ENCODE measurements around the gene NAV3. TPM values are rescaled to one million over a fixed set of nuclear protein-coding genes. Genes with fewer than 3 reads are reported as not detected.

Gene NAV3
- polyA plus RNA-seq, 2 donors: 0.19 to 0.41 TPM

DNA sequence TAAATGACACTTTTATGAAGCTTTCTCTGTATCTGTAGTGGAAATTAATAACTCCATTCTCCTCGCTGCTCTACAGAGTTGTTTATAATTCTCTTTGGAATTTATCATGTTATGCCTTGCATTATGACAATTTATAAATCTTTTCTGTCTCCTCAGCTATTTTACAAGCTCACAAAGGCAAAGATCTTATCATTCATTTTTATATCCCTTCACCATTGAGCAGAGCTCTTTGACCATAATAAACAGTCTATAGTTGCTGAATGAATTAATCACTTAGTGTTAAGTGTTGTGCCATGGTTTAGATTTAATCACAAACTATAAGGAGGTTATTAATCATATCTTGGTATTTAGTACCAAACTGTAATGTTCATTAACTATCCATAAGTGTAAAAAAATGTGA is 126.4 kb downstream of the NAV3 start:
- no peaks in the 10 kb centered on the region for H3K36me3 ChIP-seq (ENCODE audit: control insufficient read depth in 2 of 2, insufficient read depth in 2 of 2, low read length in 1 of 2)
- no peak overlapping the region for H3K4me3 ChIP-seq (ENCODE audit: low read depth in 1 of 2, low read length in 2 of 2)
- H3K4me1 ChIP-seq (ENCODE audit: control insufficient read depth in 2 of 2, insufficient read depth in 2 of 2, low read length in 1 of 2): no peaks in the 10 kb centered on the region
- H3K27me3 ChIP-seq (ENCODE audit: control insufficient read depth in 1 of 2, insufficient read depth in 2 of 2, low read length in 2 of 2): no peaks in the 10 kb centered on the region
- WGBS, 2 donors: 42 to 53% methylated on average over 1 of the region's 1 CpG
- H3K9me3 ChIP-seq (ENCODE audit: control insufficient read depth in 2 of 2, insufficient read depth in 1 of 2, low read depth in 1 of 2, low read length in 1 of 2): no peaks in the 10 kb centered on the region
- H3K27ac ChIP-seq (ENCODE audit: low read depth in 2 of 2, low read length in 1 of 2): no peak overlapping the region

DNA sequence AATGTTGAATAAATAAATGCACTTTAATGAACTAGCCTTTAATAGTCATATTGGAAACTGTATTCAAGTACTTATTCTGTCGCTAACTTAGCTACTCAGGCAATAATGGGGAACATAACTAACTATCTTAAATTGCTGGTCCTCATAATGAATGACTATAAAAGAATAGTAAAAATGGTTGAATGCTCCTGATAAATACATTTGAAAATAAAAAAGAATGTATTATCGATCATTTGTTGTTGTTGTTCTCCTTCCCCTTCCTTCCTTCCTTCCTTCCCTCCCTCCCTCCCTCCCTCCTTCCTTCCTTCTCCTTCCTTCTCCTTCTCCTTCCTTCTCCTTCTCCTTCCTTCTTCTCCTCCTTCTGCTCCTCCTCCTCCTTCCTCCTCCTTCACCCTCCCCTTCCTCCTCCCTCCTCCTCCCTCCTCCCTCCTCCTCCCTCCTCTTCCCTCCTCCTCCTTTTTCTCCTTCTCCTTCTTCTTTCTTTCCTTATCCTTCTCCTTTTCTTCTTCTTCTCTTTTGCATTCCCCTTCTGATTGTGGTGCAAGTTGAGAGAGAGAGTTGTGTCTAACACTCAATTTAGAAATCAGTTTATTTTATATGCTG is 133.0 kb downstream of the NAV3 start:
- Histone ChIP-seq H3K4me1 (ENCODE audit: control insufficient read depth in 2 of 2, insufficient read depth in 2 of 2, low read length in 1 of 2) (no peaks in the 10 kb centered on the region), H3K27me3 (ENCODE audit: control insufficient read depth in 1 of 2, insufficient read depth in 2 of 2, low read length in 2 of 2) (no peaks in the 10 kb centered on the region), H3K27ac (ENCODE audit: low read depth in 2 of 2, low read length in 1 of 2) (no peak overlapping the region), H3K9me3 (ENCODE audit: control insufficient read depth in 2 of 2, insufficient read depth in 1 of 2, low read depth in 1 of 2, low read length in 1 of 2) (no peaks in the 10 kb centered on the region), H3K4me3 (ENCODE audit: low read depth in 1 of 2, low read length in 2 of 2) (no peak overlapping the region), H3K36me3 (ENCODE audit: control insufficient read depth in 2 of 2, insufficient read depth in 2 of 2, low read length in 1 of 2) (no peaks in the 10 kb centered on the region)
- 77 to 86% methylated on average over 2 of the region's 2 CpGs for WGBS, 2 donors

DNA sequence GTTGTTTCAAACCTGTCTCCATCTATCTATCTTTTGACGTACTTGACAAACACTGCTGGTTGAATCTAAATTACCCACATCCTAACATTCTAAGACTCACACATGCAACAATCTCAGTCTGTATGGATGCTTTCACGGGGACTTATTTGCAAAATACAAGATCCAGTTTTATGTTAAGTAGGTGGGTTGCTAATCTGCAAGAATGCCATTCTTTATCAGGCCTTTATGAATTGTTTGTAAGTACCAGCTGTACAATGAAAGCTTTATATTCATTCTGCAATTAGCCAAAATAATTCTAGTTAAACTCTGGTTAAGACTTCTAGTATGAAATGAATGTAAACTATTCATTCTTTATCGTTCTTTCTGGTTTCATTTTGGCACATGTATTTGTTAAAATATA is 135.1 kb downstream of the NAV3 start:
- Histone ChIP-seq H3K27me3 (ENCODE audit: control insufficient read depth in 1 of 2, insufficient read depth in 2 of 2, low read length in 2 of 2) (no peaks in the 10 kb centered on the region), H3K36me3 (ENCODE audit: control insufficient read depth in 2 of 2, insufficient read depth in 2 of 2, low read length in 1 of 2) (no peaks in the 10 kb centered on the region), H3K4me3 (ENCODE audit: low read depth in 1 of 2, low read length in 2 of 2) (no peak overlapping the region), H3K4me1 (ENCODE audit: control insufficient read depth in 2 of 2, insufficient read depth in 2 of 2, low read length in 1 of 2) (no peaks in the 10 kb centered on the region), H3K9me3 (ENCODE audit: control insufficient read depth in 2 of 2, insufficient read depth in 1 of 2, low read depth in 1 of 2, low read length in 1 of 2) (no peaks in the 10 kb centered on the region), H3K27ac (ENCODE audit: low read depth in 2 of 2, low read length in 1 of 2) (no peak overlapping the region)
- 41 to 44% methylated on average over 3 of the region's 3 CpGs for WGBS, 2 donors

DNA sequence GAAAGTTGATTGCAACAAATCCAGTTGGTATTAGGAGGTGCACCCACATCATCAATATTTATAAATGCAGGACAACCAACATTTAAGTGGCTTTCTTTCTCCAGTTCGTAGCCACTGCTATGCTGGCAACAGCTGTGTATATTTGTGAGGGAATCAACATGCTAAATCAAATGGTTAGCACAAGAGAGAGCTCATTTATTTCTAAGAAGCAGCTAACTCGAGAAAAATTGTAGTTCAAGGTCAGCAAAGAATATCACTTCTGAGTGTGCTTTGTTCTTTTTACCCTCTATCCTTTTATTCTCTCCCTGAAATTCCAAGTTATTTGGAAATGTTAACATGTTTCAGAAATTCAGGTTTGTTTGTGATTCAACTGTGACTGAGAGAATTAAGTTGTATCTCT is 137.3 kb downstream of the NAV3 start:
- no peak overlapping the region for H3K27ac ChIP-seq (ENCODE audit: low read depth in 2 of 2, low read length in 1 of 2)
- H3K36me3 ChIP-seq (ENCODE audit: control insufficient read depth in 2 of 2, insufficient read depth in 2 of 2, low read length in 1 of 2): no peaks in the 10 kb centered on the region
- H3K4me3 ChIP-seq (ENCODE audit: low read depth in 1 of 2, low read length in 2 of 2): no peak overlapping the region
- H3K9me3 ChIP-seq (ENCODE audit: control insufficient read depth in 2 of 2, insufficient read depth in 1 of 2, low read depth in 1 of 2, low read length in 1 of 2): no peaks in the 10 kb centered on the region
- WGBS, 2 donors: 40 to 46% methylated on average over 2 of the region's 2 CpGs
- no peaks in the 10 kb centered on the region for H3K4me1 ChIP-seq (ENCODE audit: control insufficient read depth in 2 of 2, insufficient read depth in 2 of 2, low read length in 1 of 2)
- no peaks in the 10 kb centered on the region for H3K27me3 ChIP-seq (ENCODE audit: control insufficient read depth in 1 of 2, insufficient read depth in 2 of 2, low read length in 2 of 2)

DNA sequence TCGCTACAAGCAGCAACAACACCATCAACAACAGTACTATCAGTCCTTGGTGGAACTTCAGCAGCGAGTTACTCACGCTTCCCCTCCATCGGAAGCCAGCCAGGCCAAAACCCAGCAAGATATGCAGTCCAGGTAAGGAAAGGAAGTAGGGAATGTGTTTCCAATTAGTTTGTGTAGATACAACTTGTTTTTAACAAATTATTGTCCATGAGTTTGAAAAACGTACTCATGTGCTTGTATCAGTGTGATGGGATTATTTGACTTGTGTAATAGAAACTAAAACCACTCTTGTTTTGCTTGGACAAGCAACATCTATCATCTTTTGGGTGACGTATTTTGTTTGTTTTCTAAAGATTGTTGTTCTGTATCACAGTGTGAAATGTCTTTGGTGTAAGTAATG is 137.9 kb downstream of the NAV3 start:
- H3K4me3 ChIP-seq (ENCODE audit: low read depth in 1 of 2, low read length in 2 of 2): no peak overlapping the region
- WGBS, 2 donors: 75 to 79% methylated on average over 6 of the region's 6 CpGs

DNA sequence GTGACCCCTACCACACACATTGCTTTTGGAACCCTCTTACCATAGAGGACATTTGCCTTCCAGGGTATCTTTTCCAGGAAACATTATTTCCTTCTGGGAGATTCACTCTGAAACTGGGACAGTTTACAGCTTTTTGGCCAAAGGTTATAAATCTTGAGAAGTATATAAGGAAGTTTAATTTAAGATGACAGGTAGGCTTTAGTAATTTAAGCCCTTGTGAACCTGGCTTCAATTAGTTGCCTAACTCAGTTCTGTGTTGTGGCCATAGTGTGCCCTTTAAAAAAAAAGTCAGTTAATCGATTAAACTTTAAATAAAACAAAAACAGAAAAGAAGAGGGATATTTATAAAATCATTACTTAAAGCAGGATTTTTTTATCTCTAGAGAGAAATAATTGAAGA is 142.9 kb downstream of the NAV3 start:
- H3K36me3 ChIP-seq (ENCODE audit: control insufficient read depth in 2 of 2, insufficient read depth in 2 of 2, low read length in 1 of 2): no peaks in the 10 kb centered on the region
- no peak overlapping the region for H3K27ac ChIP-seq (ENCODE audit: low read depth in 2 of 2, low read length in 1 of 2)
- WGBS, 2 donors: 67 to 70% methylated on average over 1 of the region's 1 CpG
- H3K4me1 ChIP-seq (ENCODE audit: control insufficient read depth in 2 of 2, insufficient read depth in 2 of 2, low read length in 1 of 2): no peaks in the 10 kb centered on the region
- H3K4me3 ChIP-seq (ENCODE audit: low read depth in 1 of 2, low read length in 2 of 2): no peak overlapping the region
- no peaks in the 10 kb centered on the region for H3K9me3 ChIP-seq (ENCODE audit: control insufficient read depth in 2 of 2, insufficient read depth in 1 of 2, low read depth in 1 of 2, low read length in 1 of 2)
- no peaks in the 10 kb centered on the region for H3K27me3 ChIP-seq (ENCODE audit: control insufficient read depth in 1 of 2, insufficient read depth in 2 of 2, low read length in 2 of 2)

More for the DNA sequence above, 137.9 kb downstream of the NAV3 start:
- Histone ChIP-seq H3K4me1 (ENCODE audit: control insufficient read depth in 2 of 2, insufficient read depth in 2 of 2, low read length in 1 of 2) (no peaks in the 10 kb centered on the region), H3K27me3 (ENCODE audit: control insufficient read depth in 1 of 2, insufficient read depth in 2 of 2, low read length in 2 of 2) (no peaks in the 10 kb centered on the region), H3K27ac (ENCODE audit: low read depth in 2 of 2, low read length in 1 of 2) (no peak overlapping the region), H3K36me3 (ENCODE audit: control insufficient read depth in 2 of 2, insufficient read depth in 2 of 2, low read length in 1 of 2) (no peaks in the 10 kb centered on the region), H3K9me3 (ENCODE audit: control insufficient read depth in 2 of 2, insufficient read depth in 1 of 2, low read depth in 1 of 2, low read length in 1 of 2) (no peaks in the 10 kb centered on the region)

DNA sequence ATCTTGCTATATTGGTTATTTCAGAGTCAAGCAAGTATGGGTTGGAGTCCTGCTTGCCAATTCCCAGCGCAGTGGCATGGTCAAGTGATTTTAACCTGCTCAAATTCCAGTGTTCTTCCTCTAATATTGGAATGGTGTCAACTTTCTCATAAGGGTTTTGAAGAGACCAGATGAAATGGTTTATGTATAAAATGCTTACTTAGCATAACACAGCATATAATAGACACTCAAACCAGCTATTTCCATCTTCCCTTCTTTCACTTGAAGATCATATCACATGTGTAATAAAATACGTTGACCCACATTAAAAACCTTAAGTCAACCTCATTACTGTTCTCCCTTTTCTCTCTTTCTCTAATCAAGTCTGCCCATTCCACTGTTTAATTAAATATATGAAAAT is 144.0 kb downstream of the NAV3 start:
- WGBS, 2 donors: 92 to 95% methylated on average over 2 of the region's 2 CpGs
- Histone ChIP-seq H3K4me1 (ENCODE audit: control insufficient read depth in 2 of 2, insufficient read depth in 2 of 2, low read length in 1 of 2) (no peaks in the 10 kb centered on the region), H3K27ac (ENCODE audit: low read depth in 2 of 2, low read length in 1 of 2) (no peak overlapping the region), H3K9me3 (ENCODE audit: control insufficient read depth in 2 of 2, insufficient read depth in 1 of 2, low read depth in 1 of 2, low read length in 1 of 2) (no peaks in the 10 kb centered on the region), H3K4me3 (ENCODE audit: low read depth in 1 of 2, low read length in 2 of 2) (no peak overlapping the region), H3K36me3 (ENCODE audit: control insufficient read depth in 2 of 2, insufficient read depth in 2 of 2, low read length in 1 of 2) (no peaks in the 10 kb centered on the region), H3K27me3 (ENCODE audit: control insufficient read depth in 1 of 2, insufficient read depth in 2 of 2, low read length in 2 of 2) (no peaks in the 10 kb centered on the region)

DNA sequence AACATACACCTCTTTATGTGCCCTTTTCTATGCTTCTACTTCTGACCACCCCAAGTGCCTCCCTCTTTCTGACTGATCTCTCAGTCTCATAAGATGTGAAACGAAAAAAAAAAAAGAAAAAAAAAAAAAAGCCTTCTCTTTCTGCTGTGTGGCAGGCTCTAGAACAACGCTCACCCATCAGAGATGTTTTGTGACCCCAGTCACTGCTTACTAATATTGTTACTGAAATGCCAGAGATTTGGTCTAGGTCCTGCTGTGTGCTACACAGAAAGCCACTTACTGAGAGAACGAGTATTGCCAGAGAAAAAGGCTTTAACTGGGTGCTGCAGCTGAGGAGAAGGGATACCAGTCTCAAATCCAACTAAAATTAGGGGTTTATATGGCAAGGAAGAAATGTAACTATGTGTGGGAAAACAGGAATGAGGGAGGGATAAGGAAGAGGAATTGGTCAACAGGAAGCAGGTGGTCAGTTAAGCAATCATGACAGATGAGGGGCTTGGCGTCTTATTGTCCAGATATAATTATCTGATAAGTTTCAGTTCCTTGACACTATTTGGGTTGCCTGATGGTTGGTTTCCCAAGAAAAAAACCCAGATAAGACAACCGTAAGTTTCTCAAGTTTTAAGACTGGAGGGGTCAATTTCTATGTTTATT is 149.0 kb downstream of the NAV3 start:
- Histone ChIP-seq H3K4me3 (ENCODE audit: low read depth in 1 of 2, low read length in 2 of 2) (no peak overlapping the region), H3K9me3 (ENCODE audit: control insufficient read depth in 2 of 2, insufficient read depth in 1 of 2, low read depth in 1 of 2, low read length in 1 of 2) (no peaks in the 10 kb centered on the region), H3K27me3 (ENCODE audit: control insufficient read depth in 1 of 2, insufficient read depth in 2 of 2, low read length in 2 of 2) (no peaks in the 10 kb centered on the region), H3K27ac (ENCODE audit: low read depth in 2 of 2, low read length in 1 of 2) (no peak overlapping the region), H3K4me1 (ENCODE audit: control insufficient read depth in 2 of 2, insufficient read depth in 2 of 2, low read length in 1 of 2) (no peaks in the 10 kb centered on the region), H3K36me3 (ENCODE audit: control insufficient read depth in 2 of 2, insufficient read depth in 2 of 2, low read length in 1 of 2) (no peaks in the 10 kb centered on the region)
- 61 to 79% methylated on average over 5 of the region's 5 CpGs for WGBS, 2 donors

DNA sequence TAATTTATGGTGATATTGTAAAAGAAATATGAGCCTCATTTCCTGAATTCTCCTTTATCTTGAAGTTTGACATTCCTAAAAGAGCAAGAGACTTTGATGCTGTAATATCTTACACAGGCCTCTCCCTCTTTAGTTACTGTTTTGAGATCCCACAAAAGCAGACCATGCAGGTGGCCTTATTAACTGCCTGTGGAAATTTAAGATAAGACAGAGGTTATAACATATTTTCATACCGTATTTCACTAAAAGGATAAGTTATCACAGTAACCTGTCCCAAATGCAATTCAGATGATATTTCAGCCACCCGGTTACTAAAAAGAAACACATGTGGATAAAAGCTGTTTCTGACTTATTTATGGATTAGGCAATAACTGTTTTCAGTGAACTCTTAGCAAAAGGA is 150.1 kb downstream of the NAV3 start:
- no peaks in the 10 kb centered on the region for H3K27me3 ChIP-seq (ENCODE audit: control insufficient read depth in 1 of 2, insufficient read depth in 2 of 2, low read length in 2 of 2)
- H3K4me3 ChIP-seq (ENCODE audit: low read depth in 1 of 2, low read length in 2 of 2): no peak overlapping the region
- 67% methylated on average over 2 of the region's 2 CpGs for WGBS, 2 donors
- no peaks in the 10 kb centered on the region for H3K4me1 ChIP-seq (ENCODE audit: control insufficient read depth in 2 of 2, insufficient read depth in 2 of 2, low read length in 1 of 2)
- no peaks in the 10 kb centered on the region for H3K9me3 ChIP-seq (ENCODE audit: control insufficient read depth in 2 of 2, insufficient read depth in 1 of 2, low read depth in 1 of 2, low read length in 1 of 2)
- no peaks in the 10 kb centered on the region for H3K36me3 ChIP-seq (ENCODE audit: control insufficient read depth in 2 of 2, insufficient read depth in 2 of 2, low read length in 1 of 2)
- no peak overlapping the region for H3K27ac ChIP-seq (ENCODE audit: low read depth in 2 of 2, low read length in 1 of 2)

DNA sequence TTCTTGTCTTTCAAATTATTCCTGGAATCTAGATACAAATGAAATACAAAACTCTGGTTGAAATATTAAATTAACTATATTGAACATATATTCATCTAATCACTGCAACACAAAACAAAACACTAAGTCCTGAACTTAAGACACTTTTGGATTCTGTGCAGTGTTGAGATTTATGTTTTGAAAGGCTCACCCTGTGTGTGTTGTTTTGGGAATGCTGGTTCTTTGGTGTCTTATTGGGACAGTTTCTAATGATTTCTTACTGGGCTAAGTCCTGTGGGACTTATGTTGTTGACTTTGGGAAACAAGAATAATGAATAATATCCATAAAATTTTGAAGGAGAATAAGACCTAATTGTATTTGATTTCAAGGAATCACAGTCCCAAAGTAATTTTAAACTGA is 153.2 kb downstream of the NAV3 start:
- H3K27me3 ChIP-seq (ENCODE audit: control insufficient read depth in 1 of 2, insufficient read depth in 2 of 2, low read length in 2 of 2): no peaks in the 10 kb centered on the region
- H3K4me3 ChIP-seq (ENCODE audit: low read depth in 1 of 2, low read length in 2 of 2): no peak overlapping the region
- H3K9me3 ChIP-seq (ENCODE audit: control insufficient read depth in 2 of 2, insufficient read depth in 1 of 2, low read depth in 1 of 2, low read length in 1 of 2): no peaks in the 10 kb centered on the region
- H3K36me3 ChIP-seq (ENCODE audit: control insufficient read depth in 2 of 2, insufficient read depth in 2 of 2, low read length in 1 of 2): no peaks in the 10 kb centered on the region
- H3K4me1 ChIP-seq (ENCODE audit: control insufficient read depth in 2 of 2, insufficient read depth in 2 of 2, low read length in 1 of 2): no peaks in the 10 kb centered on the region
- H3K27ac ChIP-seq (ENCODE audit: low read depth in 2 of 2, low read length in 1 of 2): no peak overlapping the region
